Osteoblast (primary cell): ENCODE measurements around the gene ZMAT1. TPM values are rescaled to one million over a fixed set of nuclear protein-coding genes. Genes with fewer than 3 reads are reported as not detected.

Source experiments
- DNase-seq: peaks from one replicate; pipeline ENCODE4 v3.0.0; 2011; ENCODE audit warnings: low spot score, mixed read lengths; ENCODE audit not compliant: insufficient read length; ENCODE audit errors: missing footprints
- H2AFZ ChIP-seq: 2 replicates; pipeline ENCODE4 v1.6.0; 2011; ENCODE audit warnings: mild to moderate bottlenecking, low read length
- H3K27ac ChIP-seq: 2 replicates; pipeline ENCODE4 v1.5.1; 2011; ENCODE audit warnings: mild to moderate bottlenecking, low read depth, low read length, moderate library complexity
- H3K27me3 ChIP-seq: 2 replicates; pipeline ENCODE4 v1.6.0; 2012; ENCODE audit warnings: mild to moderate bottlenecking, control low read depth, inconsistent platforms, low read length, moderate library complexity; ENCODE audit not compliant: insufficient read depth
- H3K36me3 ChIP-seq: 2 replicates; pipeline ENCODE4 v1.5.1; 2011; ENCODE audit warnings: mild to moderate bottlenecking, low read length, control low read depth, moderate library complexity; ENCODE audit not compliant: insufficient read depth
- H3K4me1 ChIP-seq: 2 replicates; pipeline ENCODE4 v1.5.1; 2011; ENCODE audit warnings: mild to moderate bottlenecking, low read length, control low read depth, moderate library complexity; ENCODE audit not compliant: insufficient read depth
- H3K4me2 ChIP-seq: 2 replicates; pipeline ENCODE4 v1.6.0; 2011; ENCODE audit warnings: mild to moderate bottlenecking, low read length; ENCODE audit not compliant: insufficient read depth
- H3K4me3 ChIP-seq: fragments of 200-600 bp; sonication (generic); 3 replicates; pipeline ENCODE4 v1.5.1; 2012; ENCODE audit warnings: mild to moderate bottlenecking, low read length, inconsistent platforms; ENCODE audit not compliant: insufficient read depth
- H3K79me2 ChIP-seq: 2 replicates; pipeline ENCODE4 v1.6.0; 2012; ENCODE audit warnings: mild to moderate bottlenecking, low read length, control low read depth, inconsistent platforms; ENCODE audit not compliant: insufficient read depth
- H3K9me3 ChIP-seq: 2 replicates; pipeline ENCODE4 v1.5.1; 2011; ENCODE audit warnings: low read depth, low read length, control low read depth
- H4K20me1 ChIP-seq: 2 replicates; pipeline ENCODE4 v1.6.0; 2012; ENCODE audit warnings: mild to moderate bottlenecking, low read length, control low read depth; ENCODE audit not compliant: insufficient read depth
- CTCF ChIP-seq: IDR thresholded peaks from 2 replicates; pipeline ENCODE4 v1.5.1; 2011; ENCODE audit warnings: mild to moderate bottlenecking, low read depth, low read length, moderate library complexity; ENCODE audit errors: extremely low read depth
- total RNA-seq: library from RNA; depleted of rRNA; stranded (reverse); fragments of >200 nt; gene quantifications from 2 replicates; pipeline ENCODE4 v1.2.3, GENCODE V29; 2012

ZMAT1 gene
- total RNA-seq, 1 donor: 0.36 TPM

GRCh38 chrX:101932249-101932570 is 383 bp upstream of the ZMAT1 start:
- Histone ChIP-seq H3K4me2 (peak overlapping the region; percentile 51), H3K79me2 (no peaks in the 10 kb centered on the region), H3K4me1 (no peaks in the 10 kb centered on the region), H3K27ac (no peak overlapping the region), H3K4me3 (peak overlapping the region; percentile 67), H2AFZ (peak overlapping the region; percentile 38), H3K27me3 (no peaks in the 10 kb centered on the region), H3K36me3 (no peaks in the 10 kb centered on the region), H4K20me1 (no peaks in the 10 kb centered on the region), H3K9me3 (no peaks in the 10 kb centered on the region)
- TF ChIP-seq CTCF: no peak
- no peak for DNase-seq

- no peak overlapping the region for H2AFZ ChIP-seq
- DNase-seq: no peak
Measured at GRCh38 chrX:101931136-101931487, 715 bp downstream of the ZMAT1 start.

GRCh38 chrX:101925733-101926132 is 6.1 kb downstream of the ZMAT1 start:
- no peak overlapping the region for H2AFZ ChIP-seq
- H3K4me2 ChIP-seq: no peak overlapping the region
- no peaks in the 10 kb centered on the region for H3K36me3 ChIP-seq
- H4K20me1 ChIP-seq: no peaks in the 10 kb centered on the region
- no peak overlapping the region for H3K27ac ChIP-seq
- H3K4me3 ChIP-seq: no peak overlapping the region
- H3K79me2 ChIP-seq: no peaks in the 10 kb centered on the region
- no peak for DNase-seq
- no peaks in the 10 kb centered on the region for H3K9me3 ChIP-seq
- no peaks in the 10 kb centered on the region for H3K27me3 ChIP-seq
- H3K4me1 ChIP-seq: no peaks in the 10 kb centered on the region
- no peak for TF ChIP-seq CTCF

More at GRCh38 chrX:101931136-101931487, 715 bp downstream of the ZMAT1 start:
- Histone ChIP-seq H3K79me2 (no peaks in the 10 kb centered on the region), H3K4me3 (peak overlapping the region; percentile 67), H3K9me3 (no peaks in the 10 kb centered on the region), H3K4me1 (no peaks in the 10 kb centered on the region), H3K4me2 (peak overlapping the region; percentile 14), H3K36me3 (no peaks in the 10 kb centered on the region), H3K27me3 (no peaks in the 10 kb centered on the region), H4K20me1 (no peaks in the 10 kb centered on the region), H3K27ac (no peak overlapping the region)
- no peak for TF ChIP-seq CTCF

GRCh38 chrX:101918751-101919150 is 13.1 kb downstream of the ZMAT1 start:
- Histone ChIP-seq H2AFZ (no peak overlapping the region), H3K27me3 (no peaks in the 10 kb centered on the region), H4K20me1 (no peaks in the 10 kb centered on the region), H3K9me3 (no peaks in the 10 kb centered on the region), H3K79me2 (no peaks in the 10 kb centered on the region), H3K4me1 (no peaks in the 10 kb centered on the region), H3K27ac (no peak overlapping the region), H3K4me2 (no peak overlapping the region), H3K36me3 (no peaks in the 10 kb centered on the region), H3K4me3 (no peak overlapping the region)
- no peak for DNase-seq
- no peak for TF ChIP-seq CTCF
